HG02884 (cell line): ENCODE data around the gene UGP2.
"Not testable (repeated sequence)": the region's sequence is repeated elsewhere in the genome, so short reads cannot be mapped to it uniquely, and the experiment has no call there.

ENCODE experiments used
- ATAC-seq: cut with Tn5 transposase; IDR thresholded peaks from one replicate; pipeline ENCODE4 v1.9.1; 2021; ENCODE audit warnings: mild to moderate bottlenecking, moderate library complexity; ENCODE audit not compliant: unreplicated experiment

Gene UGP2

GRCh38 chr2:63841254-63842022, at the start of gene UGP2:
Gene UGP2, plus strand, starts transcription at chr2:63841896. Its CDS starts 290 bp downstream, at chr2:63842186.
- peak; percentile 51 for ATAC-seq

GRCh38 chr2:63792530-63792929, 49.2 kb upstream of the UGP2 start:
- no peak for ATAC-seq

GRCh38 chr2:63796366-63796765, 45.3 kb upstream of the UGP2 start:
- no peak for ATAC-seq

DNA sequence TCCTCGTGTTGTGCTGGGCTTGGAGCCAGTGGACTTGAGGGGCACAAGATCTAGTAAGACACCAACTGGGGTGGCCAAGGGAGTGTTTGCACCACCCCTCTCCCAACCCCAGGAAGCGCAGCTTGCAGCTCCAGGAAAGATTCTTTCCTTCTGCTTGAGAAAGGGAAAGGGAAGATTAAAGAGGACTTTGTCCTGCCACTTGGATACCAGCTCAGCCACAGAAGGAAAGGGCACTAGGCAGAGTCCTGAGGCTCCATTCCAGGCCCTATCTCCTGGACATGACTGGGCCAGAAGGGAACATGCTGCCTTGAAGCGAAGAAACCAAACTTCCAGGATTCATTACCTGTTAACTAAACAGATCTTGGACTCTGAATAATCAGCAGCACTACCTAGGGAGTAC, 44.9 kb upstream of the UGP2 start:
- ATAC-seq, result no peak

DNA sequence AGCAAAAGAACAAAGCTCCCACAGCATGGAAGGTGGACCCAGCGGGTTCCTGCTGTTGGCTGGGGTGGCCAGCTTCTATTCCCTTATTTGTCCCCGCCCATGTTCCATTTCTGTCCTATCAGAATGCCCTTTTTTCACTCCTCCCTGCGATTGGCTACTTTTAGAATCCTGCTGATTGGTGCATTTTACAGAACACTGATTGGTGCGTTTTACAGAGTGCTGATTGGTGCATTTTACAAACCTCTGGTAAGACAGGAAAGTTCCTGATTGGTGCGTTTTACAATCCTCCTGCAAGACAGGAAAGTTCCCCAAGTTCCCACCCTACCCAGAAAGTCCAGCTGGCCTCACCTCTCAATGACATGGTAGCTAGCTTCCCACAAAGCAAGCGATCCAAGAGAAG, 40.2 kb upstream of the UGP2 start:
- no peak for ATAC-seq

DNA sequence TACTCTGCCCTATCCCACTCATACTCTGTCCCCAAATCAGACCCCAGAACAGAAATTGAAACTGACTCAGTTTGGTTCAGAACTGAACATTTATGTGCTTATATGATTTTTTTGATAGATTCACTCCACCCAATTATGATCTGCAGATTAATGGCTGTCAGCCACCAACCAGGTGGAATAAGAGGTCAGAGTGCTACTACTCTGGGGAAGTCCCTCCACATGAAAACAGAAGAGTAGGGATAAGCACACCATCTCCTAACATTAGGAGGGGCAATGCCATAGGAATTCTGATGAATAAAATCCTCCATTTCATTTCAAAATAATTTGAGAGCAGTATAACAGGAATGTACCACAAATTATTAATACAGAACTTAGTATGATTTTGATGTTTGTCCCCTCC, 36.3 kb upstream of the UGP2 start:
- ATAC-seq, result no peak

DNA sequence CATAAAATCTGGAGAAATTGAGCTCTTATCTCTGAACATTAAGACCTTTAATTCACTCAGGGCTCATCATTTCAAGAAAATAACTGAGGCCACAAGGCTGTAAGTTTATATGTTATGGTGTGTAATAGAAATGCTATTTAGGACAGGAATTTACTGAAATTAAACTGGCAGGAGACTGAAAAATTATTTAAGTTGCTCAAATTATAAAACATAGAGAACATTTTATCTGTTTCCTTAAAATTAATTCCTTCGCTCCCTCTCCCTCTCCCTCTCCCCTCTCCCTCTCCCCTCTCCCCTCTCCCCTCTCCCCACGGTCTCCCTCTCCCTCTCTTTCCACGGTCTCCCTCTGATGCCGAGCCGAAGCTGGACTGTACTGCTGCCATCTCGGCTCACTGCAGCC, 33.7 kb upstream of the UGP2 start:
- not testable (repeated sequence) for ATAC-seq

GRCh38 chr2:63808911-63809310, 32.8 kb upstream of the UGP2 start:
- ATAC-seq, result not testable (repeated sequence)

GRCh38 chr2:63811063-63811462, 30.6 kb upstream of the UGP2 start:
- ATAC-seq, result no peak

DNA sequence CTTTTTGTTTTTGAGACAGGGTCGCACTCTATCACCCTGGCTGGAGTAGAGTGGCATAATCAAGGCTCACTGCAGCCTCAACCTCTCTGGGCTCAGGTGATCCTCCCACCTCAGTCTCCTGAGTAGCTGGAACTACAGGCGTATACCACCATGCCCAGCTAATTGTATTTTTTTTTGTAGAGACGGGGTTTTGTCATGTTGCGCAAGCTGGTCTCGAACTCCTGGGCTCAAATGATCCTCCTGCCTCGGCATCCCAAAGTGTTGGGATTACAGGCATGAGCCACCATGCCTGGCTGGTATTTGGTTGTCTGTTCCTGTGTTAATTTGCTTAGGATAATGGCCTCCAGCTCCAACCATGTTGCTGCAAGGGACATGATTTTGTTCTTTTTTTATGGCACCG, 29.8 kb upstream of the UGP2 start:
- not testable (repeated sequence) for ATAC-seq

GRCh38 chr2:63814114-63814513, 27.6 kb upstream of the UGP2 start:
- no peak for ATAC-seq

GRCh38 chr2:63817382-63817781, 24.3 kb upstream of the UGP2 start:
- ATAC-seq, result no peak

DNA sequence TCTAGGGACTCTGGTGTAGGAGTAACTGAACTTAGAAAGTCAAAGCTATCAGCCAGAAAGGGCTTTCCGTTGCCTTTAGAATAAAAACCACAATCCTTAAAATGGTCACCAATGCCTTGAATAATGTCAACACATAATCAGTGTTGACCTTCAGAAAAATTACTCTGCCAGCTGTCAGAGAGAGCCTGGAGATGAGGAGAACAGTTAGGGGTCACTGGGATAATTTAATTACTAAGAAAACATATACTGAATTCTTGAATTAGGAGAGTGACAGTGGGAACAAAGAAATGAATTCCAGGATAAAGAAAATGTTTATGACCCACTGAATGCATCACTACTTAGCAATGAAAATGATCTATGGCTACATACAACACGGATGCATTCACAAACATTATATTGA, 23.4 kb upstream of the UGP2 start:
- ATAC-seq, result no peak

DNA sequence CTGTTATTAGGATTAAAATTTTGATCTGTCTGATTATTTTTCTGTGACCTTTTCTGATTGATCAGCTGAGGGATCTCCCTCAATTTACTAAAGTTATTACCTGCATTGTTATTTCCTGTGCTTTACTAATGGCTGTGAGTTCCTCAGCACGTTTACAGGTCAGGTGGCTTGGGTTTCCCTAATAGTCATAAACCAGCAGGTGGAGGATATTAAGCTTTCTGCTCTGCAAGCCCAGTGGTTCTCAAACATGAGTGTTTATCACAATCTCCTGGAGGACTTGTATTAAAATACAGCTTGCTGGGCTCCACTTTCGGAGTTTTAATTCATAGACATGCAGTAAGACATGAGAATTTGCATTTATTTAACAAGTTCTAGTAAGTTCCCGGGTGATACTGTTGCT, 22.4 kb upstream of the UGP2 start:
- no peak for ATAC-seq

DNA sequence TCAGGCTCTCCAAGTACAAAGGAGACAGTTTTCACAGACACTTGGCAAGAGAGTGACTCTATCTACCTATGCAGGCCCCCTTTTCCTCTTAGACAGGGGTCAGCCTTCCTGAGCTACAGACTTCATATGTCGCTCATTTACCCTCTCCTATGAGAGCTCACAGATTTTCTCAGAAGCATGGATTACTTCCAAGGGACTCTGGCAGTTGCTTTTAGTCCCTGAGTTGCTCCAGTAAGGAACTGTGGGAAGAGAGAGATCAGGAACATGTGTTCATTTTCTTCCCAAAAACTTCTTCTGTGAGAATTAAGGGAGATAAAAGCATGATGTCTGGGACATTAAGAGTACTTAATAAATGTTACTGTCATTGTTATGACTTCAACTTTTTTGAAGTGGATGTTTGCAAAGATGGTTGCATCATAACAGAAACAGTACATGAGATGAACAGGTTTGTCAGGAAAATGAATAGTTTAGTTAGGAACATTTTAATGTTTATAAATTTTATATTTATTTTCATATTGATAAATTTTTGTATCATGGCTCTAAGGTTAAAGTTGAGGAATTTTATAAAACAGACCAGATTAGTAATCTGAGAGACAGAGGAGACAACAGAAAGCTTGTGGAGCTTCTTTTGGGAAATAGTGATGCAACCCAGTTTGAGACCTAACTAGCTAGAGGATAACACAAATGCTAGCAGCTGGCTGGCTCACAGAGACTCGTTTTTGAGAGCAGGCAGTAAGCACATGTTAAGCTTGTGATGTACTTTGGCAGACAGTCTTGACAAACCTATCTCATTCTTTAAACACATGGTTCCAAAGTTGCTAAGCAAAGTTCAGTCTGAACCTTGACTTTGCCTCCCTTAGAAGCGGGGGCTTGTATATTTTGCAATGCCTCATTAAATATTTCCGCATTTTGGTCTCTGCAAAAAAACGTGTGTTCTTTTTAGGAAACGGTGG, 21.7 kb upstream of the UGP2 start:
- no peak for ATAC-seq

DNA sequence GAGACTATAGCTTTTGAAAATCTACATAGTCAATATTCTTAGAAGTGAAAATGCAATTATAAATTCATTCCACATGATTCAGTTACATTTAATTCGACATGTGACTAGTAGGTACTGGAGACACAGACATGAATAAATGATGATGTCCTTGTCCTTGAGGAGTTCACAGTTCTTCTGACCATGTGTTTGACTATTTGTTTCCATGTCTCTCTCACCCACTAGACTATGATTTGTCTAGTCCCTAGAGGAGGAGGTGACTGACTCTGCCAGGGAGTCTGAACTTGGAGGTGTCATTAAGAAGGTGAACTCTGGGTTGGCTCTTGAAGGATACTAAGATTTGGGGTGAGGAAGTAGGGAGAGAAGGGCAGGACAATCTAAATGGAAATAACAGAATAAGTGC, 20.7 kb upstream of the UGP2 start:
- no peak for ATAC-seq

DNA sequence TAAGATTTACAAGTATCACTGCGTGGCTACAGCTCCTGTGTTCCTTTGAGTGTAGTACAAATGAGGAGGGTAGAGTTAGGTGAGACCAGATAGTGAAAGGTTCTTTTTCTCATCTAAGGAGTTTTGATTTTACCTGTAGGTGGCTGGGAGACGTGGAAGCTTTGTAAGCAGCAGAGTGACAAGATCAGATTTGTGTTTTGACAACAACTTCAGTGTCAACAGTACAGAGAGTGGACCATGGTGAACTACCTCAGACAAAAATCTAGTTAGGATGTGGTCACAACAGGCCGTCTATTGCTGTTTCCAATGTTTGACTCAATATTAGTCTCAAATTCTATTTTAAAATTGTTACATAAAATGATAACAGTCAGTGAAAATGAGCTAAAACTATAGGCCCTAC, 20.3 kb upstream of the UGP2 start:
- ATAC-seq, result no peak

GRCh38 chr2:63822478-63822877, 19.2 kb upstream of the UGP2 start:
- ATAC-seq, result no peak

DNA sequence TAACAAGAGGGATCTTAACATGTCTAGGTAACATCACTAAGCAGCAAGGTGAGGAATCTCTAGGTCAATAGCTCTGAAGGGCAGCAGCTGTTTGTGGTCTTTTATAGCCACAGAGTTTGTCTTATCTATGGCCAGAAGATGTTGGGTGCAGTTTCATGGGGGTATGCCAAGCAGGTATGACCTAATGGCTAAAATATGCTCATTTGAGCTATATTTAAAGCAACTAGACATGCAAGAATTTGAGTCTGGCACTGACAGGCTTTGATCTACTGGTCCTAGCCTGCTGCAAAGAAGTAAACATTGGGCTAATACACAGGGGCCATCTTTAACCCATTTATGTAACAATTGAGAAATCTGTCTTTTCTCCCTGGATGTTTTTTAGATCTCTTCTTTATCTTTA, 13.9 kb upstream of the UGP2 start:
- ATAC-seq, result no peak

- no peak for ATAC-seq
Observed at GRCh38 chr2:63831176-63831575, 10.5 kb upstream of the UGP2 start.

DNA sequence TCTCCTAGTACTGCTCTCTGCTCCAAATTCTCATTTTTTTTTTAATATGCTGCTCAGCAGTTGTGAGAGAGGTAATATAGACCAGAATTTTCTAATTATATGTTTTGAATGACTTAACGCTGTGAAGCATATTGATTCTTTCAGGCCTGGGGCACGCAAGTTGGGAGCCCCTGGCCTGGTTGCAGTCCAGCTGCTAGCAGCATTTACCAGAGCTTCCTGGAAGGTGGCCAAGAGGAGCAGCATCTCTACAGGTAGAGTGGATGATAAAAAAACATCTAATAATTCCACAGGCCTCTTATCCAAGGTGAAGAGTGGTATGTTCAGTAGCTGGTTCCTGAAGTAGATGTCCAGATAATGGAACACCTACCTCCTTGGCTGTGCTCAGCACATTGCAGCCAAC, 7.3 kb upstream of the UGP2 start:
- ATAC-seq, result no peak

DNA sequence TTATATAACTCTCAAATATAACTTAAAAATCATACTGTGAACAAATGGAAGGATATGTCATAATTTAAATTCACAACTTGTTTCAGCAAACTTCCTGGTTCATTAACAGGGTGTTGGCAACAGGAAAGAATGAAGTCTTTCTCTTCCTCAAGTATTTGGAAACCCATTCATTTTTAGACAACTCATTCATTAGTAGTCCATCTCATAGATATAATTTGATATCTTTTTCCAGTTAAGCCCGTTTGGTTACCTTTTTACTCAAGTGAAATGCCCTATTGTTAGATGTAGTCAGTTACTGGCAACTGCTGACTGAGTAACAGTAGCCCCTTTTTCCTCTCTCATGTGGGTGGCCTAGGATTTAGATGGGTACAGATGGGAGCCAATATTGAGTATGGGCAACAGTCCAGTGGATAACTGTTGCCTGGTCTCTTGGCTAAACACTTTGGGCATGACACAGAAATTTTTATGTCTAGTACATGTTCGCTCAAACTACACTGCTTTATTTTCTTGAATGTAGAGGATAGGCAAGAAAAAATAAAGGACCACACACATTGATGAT, 4.6 kb upstream of the UGP2 start:
- no peak for ATAC-seq
